Glutamatergic neuron (in vitro differentiated cells): ENCODE results near the gene AOC2. TPM values are rescaled to one million over a fixed set of nuclear protein-coding genes. Genes with fewer than 3 reads are reported as not detected.
"Not testable (repeated sequence)": the region's sequence is repeated elsewhere in the genome, so short reads cannot be mapped to it uniquely, and the experiment has no call there.

Source experiments
- DNase-seq: peaks from one replicate; pipeline ENCODE4 v3.0.0; 2022
- H3K27ac Mint-ChIP-seq: one replicate; pipeline ENCODE4 v1.8.0; 2020; ENCODE audit warnings: mild to moderate bottlenecking, mixed read lengths, inconsistent platforms; ENCODE audit not compliant: unreplicated experiment
- H3K27me3 Mint-ChIP-seq: one replicate; pipeline ENCODE4 v1.8.0; 2020; ENCODE audit warnings: mild to moderate bottlenecking, moderate library complexity, mixed read lengths, inconsistent platforms; ENCODE audit not compliant: unreplicated experiment
- H3K36me3 Mint-ChIP-seq: one replicate; pipeline ENCODE4 v1.8.0; 2020; ENCODE audit warnings: mild to moderate bottlenecking, mixed read lengths, inconsistent platforms; ENCODE audit not compliant: unreplicated experiment
- H3K4me1 Mint-ChIP-seq: one replicate; pipeline ENCODE4 v1.8.0; 2020; ENCODE audit warnings: mild to moderate bottlenecking, low read depth, mixed read lengths, inconsistent platforms; ENCODE audit not compliant: unreplicated experiment
- H3K4me3 Mint-ChIP-seq: one replicate; pipeline ENCODE4 v1.8.0; 2020; ENCODE audit warnings: mild to moderate bottlenecking, mixed read lengths, inconsistent platforms; ENCODE audit not compliant: unreplicated experiment
- H3K9me3 Mint-ChIP-seq: one replicate; pipeline ENCODE4 v1.8.0; 2020; ENCODE audit warnings: mild to moderate bottlenecking, moderate library complexity, mixed read lengths, inconsistent platforms; ENCODE audit not compliant: unreplicated experiment
- total RNA-seq: library from RNA; stranded (reverse); fragmentation: NEBNext Ultra II Directional; extraction: Animal tissue kit (Norgen Biotek cat#: 25700); gene quantifications from one replicate; pipeline ENCODE4 v1.2.1, GENCODE V29; 2021; ENCODE audit not compliant: unreplicated experiment
- TF ChIP-seq, protein P1 (sequence below): fragments of 200-600 bp; sonication (generic); IDR thresholded peaks from one replicate; pipeline ENCODE4 v1.5.0; 2021; ENCODE audit not compliant: partially characterized antibody, unreplicated experiment

Gene AOC2
- total RNA-seq, 1 donor from 2014 or later: 6.1 TPM

DNA sequence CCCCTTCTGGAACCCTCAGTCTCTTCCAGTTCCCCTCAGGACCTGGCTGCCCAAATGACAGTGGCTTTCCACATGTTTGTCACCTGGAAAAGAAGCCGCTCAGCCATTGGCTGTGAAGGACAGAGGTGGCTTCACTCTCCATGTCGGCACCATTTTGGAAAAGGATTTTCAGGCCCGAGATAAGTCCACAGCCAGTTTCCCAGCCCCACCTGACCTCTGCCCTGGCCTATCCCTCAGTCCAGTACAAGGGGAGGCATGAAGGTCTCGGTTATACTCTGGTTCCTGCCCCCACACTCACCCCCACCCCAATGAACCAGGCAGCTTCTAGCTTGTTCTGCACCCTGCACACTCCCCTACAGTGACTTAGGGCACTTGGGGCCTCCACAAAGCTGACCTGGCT lies 21.8 kb downstream of the AOC2 start:
- H3K36me3 Mint-ChIP-seq: peaks cover 8% of the 10 kb centered on the region
- peaks cover 6% of the 10 kb centered on the region for H3K27me3 Mint-ChIP-seq
- no peak overlapping the region for H3K4me3 Mint-ChIP-seq
- TF ChIP-seq, protein P1, sequence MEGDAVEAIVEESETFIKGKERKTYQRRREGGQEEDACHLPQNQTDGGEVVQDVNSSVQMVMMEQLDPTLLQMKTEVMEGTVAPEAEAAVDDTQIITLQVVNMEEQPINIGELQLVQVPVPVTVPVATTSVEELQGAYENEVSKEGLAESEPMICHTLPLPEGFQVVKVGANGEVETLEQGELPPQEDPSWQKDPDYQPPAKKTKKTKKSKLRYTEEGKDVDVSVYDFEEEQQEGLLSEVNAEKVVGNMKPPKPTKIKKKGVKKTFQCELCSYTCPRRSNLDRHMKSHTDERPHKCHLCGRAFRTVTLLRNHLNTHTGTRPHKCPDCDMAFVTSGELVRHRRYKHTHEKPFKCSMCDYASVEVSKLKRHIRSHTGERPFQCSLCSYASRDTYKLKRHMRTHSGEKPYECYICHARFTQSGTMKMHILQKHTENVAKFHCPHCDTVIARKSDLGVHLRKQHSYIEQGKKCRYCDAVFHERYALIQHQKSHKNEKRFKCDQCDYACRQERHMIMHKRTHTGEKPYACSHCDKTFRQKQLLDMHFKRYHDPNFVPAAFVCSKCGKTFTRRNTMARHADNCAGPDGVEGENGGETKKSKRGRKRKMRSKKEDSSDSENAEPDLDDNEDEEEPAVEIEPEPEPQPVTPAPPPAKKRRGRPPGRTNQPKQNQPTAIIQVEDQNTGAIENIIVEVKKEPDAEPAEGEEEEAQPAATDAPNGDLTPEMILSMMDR: no peak
- peaks cover 2% of the 10 kb centered on the region for H3K9me3 Mint-ChIP-seq
- H3K27ac Mint-ChIP-seq: no peak overlapping the region
- H3K4me1 Mint-ChIP-seq: no peaks in the 10 kb centered on the region
- no peak for DNase-seq

DNA sequence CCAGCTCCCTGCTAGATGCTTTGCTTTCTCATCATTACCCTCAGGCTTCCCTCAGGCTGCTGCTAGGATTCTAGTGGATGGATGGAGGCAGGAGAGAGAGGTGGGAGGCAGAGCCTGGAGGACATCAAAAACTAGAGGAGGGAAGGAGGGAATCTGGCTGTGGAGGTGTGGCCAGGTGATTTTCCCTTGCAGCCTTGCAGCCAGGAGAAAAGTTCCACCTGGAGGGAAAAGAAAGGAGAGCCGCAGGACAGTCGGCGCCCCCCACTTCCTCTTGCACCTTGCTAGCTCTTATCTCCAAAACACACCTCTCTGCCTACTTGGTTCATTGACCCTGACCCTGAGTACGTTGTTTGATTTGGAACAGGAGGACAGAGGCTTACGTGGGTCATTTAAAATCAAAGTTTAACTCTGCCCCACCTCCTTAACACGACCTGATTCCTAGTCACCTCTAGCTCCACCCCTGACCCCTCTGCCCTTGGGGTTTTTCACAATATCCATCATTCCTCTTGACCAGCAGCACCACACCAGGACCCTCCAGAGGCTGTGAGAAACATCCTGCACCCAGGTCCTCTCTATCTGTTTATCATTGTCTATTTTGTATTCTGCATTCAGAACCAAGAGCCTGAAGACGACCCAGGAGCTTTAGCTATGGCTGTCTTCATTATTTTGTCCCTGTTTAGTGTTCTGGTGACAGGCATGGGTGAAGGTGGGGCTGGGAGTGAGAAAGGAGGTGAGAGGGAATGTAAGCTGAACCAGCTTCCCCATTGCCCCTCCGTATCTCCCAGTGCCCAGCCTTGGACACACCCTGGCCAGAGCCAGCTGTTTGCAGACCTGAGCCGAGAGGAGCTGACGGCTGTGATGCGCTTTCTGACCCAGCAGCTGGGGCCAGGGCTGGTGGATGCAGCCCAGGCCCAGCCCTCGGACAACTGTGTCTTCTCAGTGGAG lies 22.5 kb downstream of the AOC2 start:
- no peak overlapping the region for H3K27ac Mint-ChIP-seq
- peaks cover 6% of the 10 kb centered on the region for H3K27me3 Mint-ChIP-seq
- no peak for DNase-seq
- H3K36me3 Mint-ChIP-seq: peaks cover 12% of the 10 kb centered on the region
- TF ChIP-seq, protein P1: no peak
- H3K9me3 Mint-ChIP-seq: peaks cover 2% of the 10 kb centered on the region
- H3K4me1 Mint-ChIP-seq: no peaks in the 10 kb centered on the region
- no peak overlapping the region for H3K4me3 Mint-ChIP-seq

DNA sequence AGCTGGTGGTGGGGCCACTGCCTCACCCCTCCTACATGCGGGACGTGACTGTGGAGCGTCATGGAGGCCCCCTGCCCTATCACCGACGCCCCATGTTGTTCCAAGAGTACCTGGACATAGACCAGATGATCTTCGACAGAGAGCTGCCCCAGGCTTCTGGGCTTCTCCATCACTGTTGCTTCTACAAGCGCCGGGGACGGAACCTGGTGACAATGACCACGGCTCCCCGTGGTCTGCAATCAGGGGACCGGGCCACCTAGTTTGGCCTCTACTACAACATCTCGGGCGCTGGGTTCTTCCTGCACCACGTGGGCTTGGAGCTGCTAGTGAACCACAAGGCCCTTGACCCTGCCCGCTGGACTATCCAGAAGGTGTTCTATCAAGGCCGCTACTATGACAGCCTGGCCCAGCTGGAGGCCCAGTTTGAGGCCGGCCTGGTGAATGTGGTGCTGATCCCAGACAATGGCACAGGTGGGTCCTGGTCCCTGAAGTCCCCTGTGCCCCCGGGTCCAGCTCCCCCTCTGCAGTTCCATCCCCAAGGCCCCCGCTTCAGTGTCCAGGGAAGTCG lies 23.4 kb downstream of the AOC2 start:
- H3K27me3 Mint-ChIP-seq, H3K4me3 Mint-ChIP-seq, DNase-seq, H3K4me1 Mint-ChIP-seq, H3K27ac Mint-ChIP-seq, H3K9me3 Mint-ChIP-seq: not testable (repeated sequence)
- H3K36me3 Mint-ChIP-seq: peaks cover 12% of the 10 kb centered on the region

DNA sequence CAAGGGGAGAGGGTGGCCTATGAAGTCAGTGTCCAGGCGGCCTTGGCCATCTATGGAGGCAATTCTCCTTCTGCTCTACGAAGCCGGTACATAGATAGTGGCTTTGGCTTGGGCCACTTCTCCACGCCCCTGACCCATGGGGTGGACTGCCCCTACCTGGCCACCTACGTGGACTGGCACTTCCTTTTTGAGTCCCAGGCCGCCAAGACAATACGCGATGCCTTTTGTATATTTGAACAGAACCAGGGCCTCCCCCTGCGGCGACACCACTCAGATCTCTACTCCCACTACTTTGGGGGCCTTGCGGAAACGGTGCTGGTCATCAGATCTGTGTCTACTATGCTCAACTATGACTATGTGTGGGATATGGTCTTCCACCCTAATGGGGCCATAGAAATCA lies 24.0 kb downstream of the AOC2 start:
- H3K4me1 Mint-ChIP-seq: no peaks in the 10 kb centered on the region
- no peak overlapping the region for H3K27ac Mint-ChIP-seq
- no peak overlapping the region for H3K4me3 Mint-ChIP-seq
- peaks cover 2% of the 10 kb centered on the region for H3K9me3 Mint-ChIP-seq
- peaks cover 12% of the 10 kb centered on the region for H3K36me3 Mint-ChIP-seq
- TF ChIP-seq, protein P1: no peak
- DNase-seq: no peak
- peaks cover 6% of the 10 kb centered on the region for H3K27me3 Mint-ChIP-seq

DNA sequence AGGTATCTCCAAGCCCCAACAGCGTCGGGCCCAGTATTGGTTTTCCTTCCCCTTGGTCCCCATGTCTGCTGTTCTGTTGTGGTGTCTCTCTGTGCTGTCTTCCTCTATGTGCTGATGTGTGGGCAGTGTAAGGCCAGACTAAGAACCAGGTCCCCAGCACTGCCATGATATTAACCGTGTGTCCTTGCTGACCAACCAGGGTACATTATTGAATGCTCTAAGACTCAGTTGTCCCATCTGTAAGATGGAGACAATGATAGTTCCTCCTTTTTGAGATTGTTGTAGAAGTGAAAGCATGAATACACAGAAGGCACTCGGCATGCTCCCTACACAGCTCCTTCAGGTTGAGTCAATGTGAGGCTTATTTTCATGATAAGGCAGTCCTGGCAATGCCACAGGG lies 27.3 kb downstream of the AOC2 start:
- peaks cover 12% of the 10 kb centered on the region for H3K36me3 Mint-ChIP-seq
- H3K4me3 Mint-ChIP-seq: no peak overlapping the region
- H3K27ac Mint-ChIP-seq: no peak overlapping the region
- H3K4me1 Mint-ChIP-seq: no peaks in the 10 kb centered on the region
- H3K27me3 Mint-ChIP-seq: peaks cover 3% of the 10 kb centered on the region
- DNase-seq: no peak
- H3K9me3 Mint-ChIP-seq: peaks cover 2% of the 10 kb centered on the region
- TF ChIP-seq, protein P1: no peak
